ENCODE results near the gene SYNPO2L.
"Not testable (repeated sequence)": the region's sequence is repeated elsewhere in the genome, so short reads cannot be mapped to it uniquely, and the experiment has no call there.

Gene SYNPO2L

DNA sequence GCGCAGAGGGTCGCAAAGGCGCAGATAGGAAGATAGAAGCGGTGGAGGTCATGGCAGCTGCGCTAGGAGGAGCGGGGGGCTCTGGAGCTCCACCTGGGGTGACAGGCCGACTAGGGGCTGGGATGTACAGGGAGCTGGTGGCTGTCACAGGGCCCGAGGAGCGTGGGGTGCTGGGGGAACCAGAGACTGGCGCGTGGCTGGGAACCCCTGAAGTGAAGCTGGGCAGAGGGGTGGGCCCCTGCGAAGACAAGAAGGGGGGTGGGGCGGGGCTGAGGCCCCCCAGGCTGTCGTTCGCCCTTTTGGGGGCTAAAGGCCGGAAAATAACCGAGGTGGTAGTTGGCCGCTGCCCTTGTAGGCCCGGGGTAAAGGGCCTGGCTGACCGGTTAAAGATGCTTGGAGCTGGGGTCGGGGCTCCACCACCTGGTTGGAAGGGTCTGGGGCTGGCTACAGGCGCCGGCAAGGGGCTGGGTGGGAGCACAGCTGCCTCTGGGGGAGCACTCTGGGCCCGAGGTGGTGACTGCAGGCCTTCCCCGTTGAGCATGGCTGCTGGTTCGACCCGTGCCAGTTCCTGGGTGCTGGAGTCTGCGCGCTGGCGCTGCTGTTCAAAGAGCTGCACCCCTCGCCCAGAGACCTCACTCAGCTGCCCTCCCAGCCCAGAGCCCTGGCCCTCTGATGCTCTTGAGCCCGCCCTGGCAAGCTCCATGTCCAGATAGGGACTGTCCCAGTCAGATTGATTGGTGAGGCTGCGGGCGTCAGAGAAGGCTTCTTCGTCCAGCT, 7.8 kb downstream of the SYNPO2L start:
- no peak for DNase-seq

DNA sequence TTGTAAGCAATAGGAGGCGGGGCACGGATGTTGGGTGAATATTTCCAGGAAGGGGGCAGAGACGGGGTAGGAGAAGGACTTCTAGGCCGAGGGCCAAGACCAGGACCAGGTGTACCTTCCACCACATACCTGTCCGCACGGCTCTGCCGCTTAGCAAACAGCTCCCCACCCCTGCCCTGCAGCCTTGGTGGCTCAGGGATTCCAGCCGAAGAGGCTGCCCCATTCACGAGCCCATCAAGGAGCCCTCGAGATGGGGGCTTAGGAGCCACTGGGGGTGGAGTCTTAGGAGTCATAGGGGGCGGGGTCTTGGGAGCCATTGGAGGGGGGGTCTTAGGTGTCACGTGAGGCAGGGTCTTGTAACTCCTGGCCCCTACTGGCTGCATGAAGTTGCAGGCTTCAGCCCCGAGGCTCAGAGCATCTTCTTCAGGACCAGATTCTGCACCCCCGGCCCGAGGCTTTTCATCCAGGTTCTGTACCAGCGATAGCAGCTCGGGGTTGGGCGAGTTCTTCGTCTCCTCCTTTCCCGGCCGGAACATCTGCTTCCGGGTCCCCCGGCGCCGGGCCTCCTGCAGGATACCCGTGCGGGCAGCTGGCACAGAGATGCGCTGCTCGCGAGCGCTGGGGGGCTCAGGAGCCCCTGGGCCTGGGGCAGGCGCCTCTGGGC, 8.5 kb downstream of the SYNPO2L start:
- DNase-seq, result peak; percentile 19

DNA sequence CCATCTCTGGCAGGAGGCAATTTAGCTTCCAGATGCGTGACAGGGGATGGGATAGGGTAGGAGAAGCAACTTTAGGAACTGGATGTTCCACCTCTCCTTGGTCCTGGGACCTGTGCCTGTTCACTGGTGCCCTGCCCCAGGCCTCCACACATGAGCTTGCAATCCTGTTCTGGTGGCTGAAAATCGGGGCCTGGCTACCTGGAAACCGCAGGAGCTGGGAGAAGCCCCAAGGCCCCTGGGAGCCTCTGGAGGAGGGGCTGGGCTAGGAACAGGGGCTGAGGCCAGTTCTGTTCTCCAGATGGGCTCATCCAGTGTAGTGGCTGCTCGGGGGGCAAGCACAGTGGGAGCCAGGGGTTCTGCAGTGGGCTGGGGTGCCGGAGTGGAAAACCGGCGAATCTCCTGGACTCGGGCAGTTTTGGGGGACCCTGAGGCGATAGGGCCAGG, 9.2 kb downstream of the SYNPO2L start:
- no peak for DNase-seq

DNA sequence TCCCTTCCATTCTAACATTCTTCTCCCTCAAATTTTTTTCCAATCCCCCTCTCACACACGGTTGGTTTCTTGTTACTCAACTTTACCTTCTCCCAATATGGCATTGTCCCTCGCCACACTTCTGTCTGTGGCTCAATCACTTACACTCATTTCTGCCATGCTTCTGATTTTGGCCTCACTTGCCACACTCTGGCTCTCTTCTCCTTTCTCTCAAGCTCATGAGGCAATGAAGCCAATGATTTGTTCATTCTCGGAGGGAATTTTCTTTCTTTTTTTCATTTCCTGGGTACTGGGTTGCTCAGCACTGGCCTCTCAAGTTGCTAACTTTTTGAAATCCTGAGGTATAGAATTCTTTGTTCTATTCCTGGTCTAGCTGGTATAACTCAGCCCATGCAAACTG, 10.6 kb downstream of the SYNPO2L start:
- DNase-seq, result no peak

DNA sequence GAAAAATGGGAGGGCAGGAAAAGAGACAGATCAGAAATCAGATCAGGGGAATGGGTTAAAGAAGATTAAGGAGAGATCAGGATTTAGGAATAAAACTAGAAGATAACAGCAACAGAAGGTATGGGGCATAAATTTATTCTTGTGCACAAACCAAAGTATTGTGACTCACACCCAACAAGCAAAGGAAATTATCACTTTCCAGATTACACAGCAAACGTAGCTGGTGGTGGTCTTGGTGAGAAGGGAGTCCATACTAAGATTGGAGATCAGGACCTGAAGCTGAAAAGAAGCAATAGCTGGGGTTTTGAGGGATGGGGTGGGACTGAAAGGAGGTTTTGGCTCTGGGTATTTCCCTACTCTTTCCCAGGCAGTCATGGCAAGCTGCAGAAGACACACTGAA, 11.1 kb downstream of the SYNPO2L start:
- peak; percentile 38 for DNase-seq

DNA sequence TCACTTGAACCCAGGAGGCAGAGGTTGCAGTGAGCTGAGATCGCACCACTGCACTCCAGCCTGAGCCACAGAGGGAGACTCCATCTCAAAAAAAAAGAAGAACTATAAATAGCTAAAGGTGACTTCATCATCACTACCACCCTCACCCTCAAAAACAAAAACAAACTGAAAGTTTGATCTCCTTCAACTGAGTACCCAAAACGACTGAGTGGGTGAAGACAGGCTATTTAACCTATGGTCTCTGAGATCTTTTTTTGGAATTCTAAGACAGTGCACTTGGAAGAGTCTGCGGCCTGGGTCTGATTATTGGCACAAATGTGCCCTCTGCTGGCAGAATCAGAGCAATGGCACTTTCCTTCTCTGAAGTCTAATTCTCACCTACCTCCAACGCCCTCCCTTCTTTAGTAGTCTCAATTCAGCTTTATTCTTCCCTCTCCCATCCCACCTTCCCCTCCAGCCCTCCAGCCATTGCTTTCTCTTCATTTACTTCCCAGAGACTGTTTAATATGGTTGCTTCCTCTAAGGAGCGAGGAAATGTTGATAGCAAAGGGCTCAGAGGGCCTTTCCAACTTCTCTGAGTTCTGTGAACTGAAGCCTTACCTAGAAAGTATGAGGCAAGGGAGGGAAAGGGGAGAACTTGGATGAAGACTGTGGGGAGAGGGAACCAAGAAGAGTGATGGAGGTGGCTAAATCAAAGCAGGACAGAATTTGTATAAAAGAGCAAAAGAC, 11.7 kb downstream of the SYNPO2L start:
- DNase-seq, result peak; percentile 71

DNA sequence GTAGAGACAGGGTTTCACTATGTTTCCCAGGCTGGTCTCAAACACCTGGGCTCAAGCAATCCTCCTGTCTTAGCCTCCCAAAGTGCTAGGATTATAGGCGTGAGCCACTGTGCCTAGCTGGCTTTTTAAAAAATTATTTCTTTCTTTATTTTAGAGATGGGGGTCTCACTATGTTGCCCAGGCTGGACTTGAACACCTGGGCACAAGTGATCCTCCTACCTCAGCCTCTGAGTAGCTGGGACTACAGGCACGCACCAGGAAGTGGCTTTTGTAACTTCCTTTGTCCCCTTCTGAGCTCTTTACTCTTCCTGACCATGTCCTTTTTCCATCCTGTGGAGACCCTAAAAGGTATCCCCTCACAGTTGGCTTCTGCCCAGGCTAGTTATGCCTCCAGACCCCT, 12.5 kb downstream of the SYNPO2L start:
- no peak for DNase-seq

DNA sequence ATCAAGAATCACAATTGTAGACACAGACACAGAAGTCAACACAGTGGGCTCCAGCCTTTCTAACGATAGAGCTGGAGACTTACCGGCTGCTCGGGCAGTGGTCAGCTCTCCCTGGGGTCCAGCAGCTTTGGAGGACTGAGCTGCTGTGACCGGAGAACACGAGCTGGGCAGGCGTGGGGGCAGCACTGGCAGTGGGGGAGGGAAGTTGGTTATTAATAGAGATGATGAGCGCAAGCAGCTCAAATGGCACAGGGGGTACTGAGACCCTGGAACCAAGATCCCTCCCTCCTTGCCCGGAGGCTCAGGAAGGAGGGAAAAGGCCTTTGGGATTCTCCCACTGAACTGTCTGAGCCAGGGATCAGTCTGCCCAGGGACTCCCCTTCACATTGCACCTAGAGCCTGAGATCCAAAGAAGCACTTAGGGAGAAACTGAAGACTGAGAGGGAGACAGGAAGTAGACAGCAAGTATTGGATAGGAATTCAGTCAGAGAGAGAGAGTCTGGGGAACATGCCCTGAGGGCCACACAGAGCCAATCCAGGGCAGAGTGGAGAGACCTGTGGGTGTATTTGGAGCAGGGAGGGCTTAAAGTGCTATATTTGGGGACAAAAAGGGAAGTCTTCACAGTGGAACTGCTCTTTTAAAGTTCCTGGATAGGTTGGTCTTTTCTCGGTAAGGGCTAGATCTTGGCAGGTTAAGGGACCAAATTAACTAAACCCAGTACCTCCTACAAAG, 14.3 kb downstream of the SYNPO2L start, which contains the start of gene MYOZ1:
TSS of gene MYOZ1 (minus strand) at position 147 of the 733 bp plus-strand sequence. CDS start 1,457 bp downstream, outside the sequence.
- DNase-seq, result no peak

DNA sequence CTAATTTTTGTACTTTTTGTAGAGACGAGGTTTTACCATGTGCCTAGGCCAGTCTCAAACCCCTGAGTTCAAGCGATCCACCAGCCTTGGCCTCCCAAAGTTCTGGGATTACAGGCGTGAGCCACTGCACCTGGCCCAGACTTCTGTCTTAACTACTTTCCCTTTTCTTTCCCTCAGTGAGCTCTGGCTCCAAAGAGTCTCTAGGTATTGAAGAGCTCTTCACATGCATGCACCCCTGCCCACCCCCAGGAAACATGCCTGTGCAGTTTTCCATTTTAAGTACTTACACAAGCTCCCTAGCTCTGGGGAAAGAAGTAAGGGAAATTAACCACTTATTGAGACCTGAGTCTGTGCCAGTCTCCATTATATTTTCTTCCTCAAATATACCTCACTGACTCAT, 16.5 kb downstream of the SYNPO2L start:
- no peak for DNase-seq

DNA sequence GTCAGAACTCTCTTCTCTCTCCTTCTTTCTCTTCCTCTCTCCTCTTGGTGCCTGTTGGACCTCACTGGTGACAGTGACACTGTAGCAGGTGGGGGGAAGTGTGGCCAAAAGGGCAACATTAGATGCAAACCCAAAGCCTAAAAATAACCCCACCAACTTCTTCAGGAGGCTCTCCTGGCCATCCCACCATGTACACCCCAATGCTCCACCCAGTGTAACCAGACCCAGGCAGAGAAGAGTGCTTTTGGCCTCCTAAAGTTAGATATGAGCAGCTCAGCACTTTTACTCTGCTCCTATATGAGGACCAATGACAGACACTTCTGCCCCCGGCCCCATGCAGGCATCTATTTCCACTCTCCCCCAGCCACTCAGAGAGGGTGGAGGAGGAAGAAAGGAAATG, 20.0 kb downstream of the SYNPO2L start:
- DNase-seq, result no peak

DNA sequence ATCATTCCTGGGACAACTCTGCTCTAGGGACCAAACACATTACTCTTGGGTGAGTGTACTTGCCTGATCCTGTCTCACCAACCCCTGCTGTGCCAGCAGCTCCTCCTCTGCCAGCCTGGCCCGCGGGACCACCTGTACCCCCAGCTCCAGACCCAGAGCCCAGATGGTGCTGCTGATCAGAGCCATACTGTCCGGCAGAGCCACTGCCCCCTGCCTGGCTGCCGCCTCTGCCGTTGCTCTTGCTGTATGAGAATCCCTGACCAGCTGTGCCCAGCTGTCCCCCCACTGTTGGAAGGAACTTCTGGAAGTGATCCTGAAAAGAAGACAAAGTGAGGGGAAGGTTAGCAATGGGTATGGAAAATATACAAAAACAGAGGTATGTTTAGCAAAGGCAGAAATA, 21.4 kb downstream of the SYNPO2L start:
- DNase-seq, result no peak

DNA sequence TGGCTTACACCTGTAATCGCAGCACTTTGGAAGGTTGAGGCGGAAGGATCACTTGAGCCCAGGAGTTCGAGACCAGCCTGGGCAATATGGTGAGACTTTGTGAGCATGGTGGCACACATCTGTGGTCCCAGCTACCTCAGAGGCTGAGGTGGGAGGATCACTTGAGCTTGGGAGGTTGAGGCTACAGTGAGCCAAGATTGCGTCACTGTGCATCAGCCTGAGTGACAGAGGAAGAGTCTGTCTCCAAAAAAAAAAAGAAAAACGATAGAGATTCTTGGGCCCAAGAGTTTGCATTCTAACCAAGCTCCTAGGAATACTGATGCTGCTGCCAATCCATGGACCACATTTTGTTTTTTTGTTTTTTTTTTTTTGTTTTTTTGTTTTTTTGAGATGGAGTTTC, 26.7 kb downstream of the SYNPO2L start:
- no peak for DNase-seq

DNA sequence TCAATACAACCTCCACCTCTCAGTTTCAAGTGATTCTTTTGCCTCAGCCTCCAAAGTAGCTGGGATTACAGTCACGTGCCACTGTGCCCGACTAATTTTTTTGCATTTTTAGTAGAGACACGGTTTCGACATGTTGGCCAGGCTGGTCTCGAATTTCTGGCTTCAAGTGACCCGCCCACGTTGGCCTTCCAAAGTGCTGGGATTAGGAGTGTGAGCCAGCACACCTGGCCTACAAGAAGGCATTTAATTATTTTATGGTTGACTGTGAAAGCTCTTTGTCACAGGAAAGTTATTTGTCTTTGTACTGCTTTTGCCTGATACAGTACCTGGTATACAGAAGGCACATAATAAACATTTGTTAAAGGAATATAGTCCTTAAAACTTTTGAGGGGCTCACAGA, 27.4 kb downstream of the SYNPO2L start:
- DNase-seq, result no peak

DNA sequence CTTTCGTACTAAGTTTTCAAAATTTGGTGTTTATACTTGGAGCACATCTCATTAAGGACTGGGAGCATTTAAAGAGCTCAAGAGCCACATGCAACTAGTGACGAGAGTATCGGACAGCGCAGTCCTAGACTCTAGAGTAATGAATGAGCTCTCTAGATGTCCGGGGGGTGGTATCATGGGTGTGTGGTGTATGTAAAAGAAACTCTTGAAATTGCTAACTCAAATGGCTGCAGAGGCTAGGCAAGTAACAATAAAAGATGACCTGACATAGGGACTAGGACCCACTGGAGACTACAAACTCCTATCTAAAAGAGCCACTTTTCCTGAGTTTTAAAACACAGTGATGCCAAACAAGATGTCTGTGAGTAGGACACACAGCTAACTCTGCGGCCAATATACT, 28.5 kb downstream of the SYNPO2L start:
- no peak for DNase-seq

DNA sequence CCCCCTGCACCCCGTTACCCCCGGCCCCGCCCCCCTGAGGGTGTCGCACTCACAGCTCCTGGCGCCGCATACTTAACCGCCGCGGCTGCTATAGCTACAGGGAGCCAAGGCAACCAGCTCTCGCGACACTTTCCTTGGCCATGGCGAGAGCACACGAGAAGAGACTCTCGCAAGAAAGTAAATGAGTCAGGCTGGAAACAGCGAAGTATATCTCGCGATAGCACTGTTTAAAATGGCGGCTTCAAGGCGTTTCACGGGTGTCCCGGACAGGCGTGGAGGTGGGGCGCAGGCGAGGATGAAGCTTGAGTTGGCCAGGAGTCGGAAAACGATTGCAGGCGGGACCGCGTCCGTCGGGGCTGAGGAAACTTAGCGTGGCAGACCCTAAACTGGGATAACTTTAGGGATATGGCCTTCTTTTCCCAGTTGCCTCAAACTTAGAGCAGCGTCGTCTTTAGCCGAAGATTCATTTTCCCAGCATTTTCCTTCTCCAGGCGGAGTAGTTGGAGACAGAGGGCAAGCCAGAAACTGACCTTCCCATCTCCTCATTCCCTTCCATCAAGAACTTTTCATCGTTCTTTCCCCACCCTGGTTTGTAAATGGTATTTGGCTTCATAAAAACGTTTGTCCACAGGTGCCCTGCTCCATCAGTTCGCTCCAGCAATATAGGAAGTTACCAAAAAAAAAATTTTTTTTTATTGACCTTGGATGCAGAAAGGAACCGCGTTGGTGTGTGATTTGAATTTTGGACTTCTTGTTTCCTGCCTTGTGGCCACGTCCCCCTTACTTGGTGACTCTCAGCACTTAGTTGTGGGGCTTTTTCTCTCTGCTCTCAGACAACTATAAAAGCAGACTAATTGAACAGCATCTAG, 29.7 kb downstream of the SYNPO2L start:
- peak; percentile 97 for DNase-seq

DNA sequence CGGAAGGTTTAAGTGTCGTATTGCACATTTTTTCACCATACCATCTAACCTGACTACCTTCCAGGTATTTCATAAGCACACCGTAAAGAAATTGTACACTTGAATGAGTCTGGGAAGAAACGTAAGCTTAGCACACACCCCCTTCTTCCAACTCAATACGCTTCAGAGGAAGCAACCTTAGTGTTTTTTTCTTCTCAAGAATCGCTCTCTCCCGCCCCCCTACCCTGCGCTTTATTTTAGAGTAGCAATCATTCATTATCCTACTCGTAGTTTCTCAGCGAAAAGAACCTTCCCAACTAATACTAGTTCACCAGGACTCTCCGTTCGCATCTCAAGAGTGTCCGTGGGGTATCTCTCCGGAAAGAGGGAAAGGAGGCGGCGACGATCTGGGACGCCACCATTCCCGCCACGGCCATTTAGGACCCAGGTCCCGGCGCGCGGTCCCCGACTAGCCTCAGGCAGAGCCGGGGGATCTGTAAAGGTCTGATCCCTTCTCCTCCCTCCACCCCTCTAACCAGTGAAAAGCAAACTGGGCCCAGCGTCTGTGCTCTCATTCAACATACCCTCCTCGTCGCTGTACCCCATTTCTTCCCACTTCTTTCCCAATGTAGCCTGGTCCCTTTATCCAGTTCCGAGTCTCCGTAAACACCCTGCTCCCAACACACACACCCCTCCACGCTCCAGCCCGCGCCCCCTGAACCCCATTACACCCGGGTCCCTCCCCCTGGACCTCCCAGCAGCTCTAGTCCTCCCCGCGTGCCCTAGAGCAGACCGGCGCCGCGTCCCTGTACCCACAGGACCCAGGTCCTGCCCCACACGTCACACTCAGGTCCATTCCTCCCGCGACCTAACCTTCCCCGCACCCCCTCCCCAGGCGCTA, 30.6 kb downstream of the SYNPO2L start:
- DNase-seq, result peak; percentile 11

DNA sequence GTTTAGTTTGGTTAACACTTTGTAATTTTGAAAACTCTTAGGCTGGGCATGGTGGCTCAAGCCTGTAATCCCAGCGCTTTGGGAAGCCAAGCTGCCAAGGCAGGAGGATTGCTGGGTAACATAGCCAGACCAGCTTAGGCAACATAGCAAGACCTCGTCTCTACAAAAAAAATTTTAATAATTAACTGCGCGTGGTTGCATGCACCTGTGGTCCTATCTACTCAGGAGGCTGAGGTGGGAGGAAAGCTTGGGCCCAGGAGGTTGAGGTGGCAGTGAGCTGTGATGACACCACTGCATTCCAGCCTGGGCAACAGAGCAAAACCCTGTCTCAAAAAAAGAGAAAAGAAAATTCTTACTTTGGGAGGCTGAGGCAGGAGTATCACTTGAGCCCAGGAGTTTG, 32.8 kb downstream of the SYNPO2L start:
- no peak for DNase-seq

DNA sequence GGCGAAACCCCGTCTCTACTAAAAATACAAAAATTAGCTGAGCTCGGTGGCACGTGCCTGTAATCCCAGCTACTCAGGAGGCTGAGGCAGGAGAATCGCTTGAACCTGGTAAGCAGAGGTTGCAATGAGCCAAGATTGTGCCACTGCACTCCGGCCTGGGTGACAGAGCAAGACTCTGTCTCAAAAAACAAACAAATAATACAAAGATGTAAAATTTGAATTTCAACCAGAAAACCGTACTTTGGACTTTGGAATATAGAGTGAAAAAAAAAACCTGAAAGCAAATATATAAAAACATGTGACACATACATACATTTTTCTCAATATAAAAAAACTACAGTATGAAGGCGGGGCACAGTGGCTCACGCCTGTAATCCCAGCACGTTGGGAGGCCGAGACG, 34.9 kb downstream of the SYNPO2L start:
- DNase-seq, result not testable (repeated sequence)

DNA sequence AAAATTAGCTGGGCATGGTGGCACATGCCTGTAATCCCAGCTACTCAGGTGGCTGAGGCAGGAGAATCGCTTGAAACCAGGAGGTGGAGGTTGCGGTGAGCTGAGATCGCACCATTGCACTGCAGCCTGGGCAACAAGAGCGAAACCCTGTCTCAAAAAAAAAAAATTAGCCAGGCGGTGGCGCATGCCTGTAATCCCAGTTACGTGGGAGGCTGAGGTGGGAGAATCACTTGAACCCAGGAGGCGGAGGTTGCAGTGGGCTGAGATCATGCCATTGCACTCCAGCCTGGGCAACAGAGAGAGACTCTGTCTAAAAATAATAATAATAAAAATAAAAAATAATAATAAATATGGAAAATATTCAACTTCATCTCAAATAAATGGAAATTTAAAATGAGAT, 38.7 kb downstream of the SYNPO2L start:
- not testable (repeated sequence) for DNase-seq

DNA sequence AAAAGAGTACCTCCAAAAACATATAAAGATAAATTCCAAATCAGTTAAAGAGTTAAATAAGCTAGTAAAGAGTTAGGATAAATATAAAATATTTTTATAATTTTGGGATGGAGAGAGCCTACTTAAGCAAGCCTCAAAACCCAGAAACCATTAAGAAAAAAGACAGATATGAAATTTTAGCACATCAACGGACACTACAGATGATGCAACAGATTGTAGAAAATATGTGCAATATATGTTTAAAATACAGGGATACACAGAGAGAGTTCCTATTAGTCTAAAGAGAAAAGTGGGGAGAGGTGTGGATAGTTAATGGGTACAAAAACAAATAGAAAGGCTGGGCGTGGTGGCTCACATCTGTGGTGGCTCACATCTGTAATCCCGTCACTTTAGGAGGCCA, 41.1 kb downstream of the SYNPO2L start:
- no peak for DNase-seq

DNA sequence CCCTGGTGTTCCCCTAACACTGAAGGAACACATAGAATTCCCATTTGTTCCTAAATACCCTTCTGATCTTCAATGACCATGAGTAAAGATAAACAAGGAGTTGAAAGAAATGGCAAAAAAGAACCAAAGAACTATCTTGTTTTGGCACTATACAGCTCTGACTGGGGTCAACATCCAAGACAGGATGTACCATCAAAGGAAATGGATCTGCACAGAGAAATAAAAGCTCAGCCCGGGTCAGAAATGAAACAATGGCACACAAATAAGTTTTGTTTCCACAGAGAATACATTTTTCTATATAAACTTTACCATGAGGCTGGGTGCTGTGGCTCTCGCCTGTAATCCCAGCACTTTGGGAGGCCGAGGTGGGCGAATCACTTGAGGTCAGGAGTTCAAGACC, 46.7 kb downstream of the SYNPO2L start:
- no peak for DNase-seq

Data from activated CD4-positive, alpha-beta T cell treated with anti-CD3 and anti-CD28 coated beads, Interleukin-2, Interleukin-6, amounts not matched to agents 100 ng/mL and 50 ng/mL, durations not matched to agents 16 hours and 8 hours (primary cell).